PC-3 (cell line): Measurements from ENCODE around the gene NME7. TPM values are rescaled to one million over a fixed set of nuclear protein-coding genes. Genes with fewer than 3 reads are reported as not detected.
A peak's percentile ranks its signal among the peaks of the same experiment; 100 is the strongest.

Source experiments
- ATAC-seq: fragments of 200-7000 bp; cut with Tn5 transposase; 2 replicates; pipeline ENCODE4 v1.9.1; 2020; ENCODE audit warnings: mild to moderate bottlenecking, moderate library complexity
- BruUV-seq: library from RNA; stranded (reverse); fragments of 400-500 nt; replicated peaks from 2 replicates; lab custom pipeline; 2021; lab: Mats Ljungman, UMichigan
- CTCF ChIA-PET: fragments of 300-600 bp; sonication (Branson Sonifier 250); formaldehyde crosslinking; loops from one replicate; lab custom pipeline; 2022; ENCODE audit warnings: antibody characterized with exemption; lab: Charles Lee
- POLR2A ChIA-PET: fragments of 300-600 bp; sonication (Branson Sonifier 250); formaldehyde crosslinking; loops from one replicate; lab custom pipeline; 2022; ENCODE audit warnings: antibody characterized with exemption; ENCODE audit not compliant: unreplicated experiment; lab: Charles Lee
- DNase-seq: peaks from one replicate; pipeline ENCODE4 v3.0.0-alpha.2; 2015
- H2AFZ ChIP-seq: fragments of 300-600 bp; sonication (generic); 2 replicates; pipeline ENCODE4 v1.6.0; 2016; ENCODE audit warnings: antibody characterized with exemption, low read length
- H3F3A ChIP-seq: fragments of 300-600 bp; sonication (generic); one replicate; pipeline ENCODE4 v1.6.0; 2017; ENCODE audit warnings: antibody characterized with exemption, low read length, control low read depth, mild to moderate bottlenecking; ENCODE audit not compliant: unreplicated experiment
- H3K27ac ChIP-seq: fragments of 300-600 bp; sonication (generic); 2 replicates; pipeline ENCODE4 v1.5.1; 2016; ENCODE audit warnings: mild to moderate bottlenecking, low read length
- H3K27me3 ChIP-seq: fragments of 300-600 bp; sonication (generic); 2 replicates; pipeline ENCODE4 v1.6.1; 2016; ENCODE audit warnings: low read length, mixed read lengths
- H3K36me3 ChIP-seq: fragments of 300-600 bp; sonication (generic); 2 replicates; pipeline ENCODE4 v1.6.1; 2016; ENCODE audit warnings: low read depth, mixed run types, low read length, mixed read lengths
- H3K4me1 ChIP-seq: fragments of 300-600 bp; sonication (generic); 2 replicates; pipeline ENCODE4 v1.5.1; 2016; ENCODE audit warnings: low read length; ENCODE audit not compliant: insufficient read depth
- H3K4me2 ChIP-seq: fragments of 300-600 bp; sonication (generic); 2 replicates; pipeline ENCODE4 v1.6.0; 2016; ENCODE audit warnings: low read length
- H3K4me3 ChIP-seq: fragments of 300-600 bp; sonication (generic); 2 replicates; pipeline ENCODE4 v1.5.1; 2016; ENCODE audit warnings: mild to moderate bottlenecking, low read length, mixed read lengths
- H3K79me2 ChIP-seq: fragments of 300-600 bp; sonication (generic); 2 replicates; pipeline ENCODE4 v1.6.1; 2017; ENCODE audit warnings: low read length, mixed read lengths
- H3K9ac ChIP-seq: fragments of 300-600 bp; sonication (generic); 2 replicates; pipeline ENCODE4 v1.6.0; 2016; ENCODE audit warnings: mild to moderate bottlenecking, low read length
- H3K9me2 ChIP-seq: fragments of 300-600 bp; sonication (generic); replicated peaks from 2 replicates; pipeline ENCODE4 v1.6.1; 2016; ENCODE audit warnings: mixed run types, low read length, mixed read lengths
- H3K9me3 ChIP-seq: fragments of 300-600 bp; sonication (generic); 2 replicates; pipeline ENCODE4 v1.6.1; 2016; ENCODE audit warnings: low read length, mixed read lengths
- H4K20me1 ChIP-seq: fragments of 300-600 bp; sonication (generic); 2 replicates; pipeline ENCODE4 v1.6.1; 2016; ENCODE audit warnings: low read length, mixed read lengths
- CTCF ChIP-seq: fragments of 300-600 bp; sonication (generic); conservative IDR thresholded peaks from 2 replicates; pipeline ENCODE4 v1.5.1; 2017; ENCODE audit warnings: antibody characterized with exemption, low read depth, mild to moderate bottlenecking, low read length
- EZH2 ChIP-seq: fragments of 300-600 bp; sonication (generic); IDR thresholded peaks from one replicate; pipeline ENCODE4 v1.6.1; 2017; ENCODE audit warnings: antibody characterized with exemption, mild to moderate bottlenecking, low read length; ENCODE audit not compliant: unreplicated experiment
- EZH2phosphoT487 ChIP-seq: fragments of 300-600 bp; sonication (generic); IDR thresholded peaks from 2 replicates; pipeline ENCODE4 v1.6.1; 2018; ENCODE audit warnings: mild to moderate bottlenecking, antibody characterized with exemption, low read length, borderline replicate concordance
- intact Hi-C: fragments of 100-400 bp; cut with micrococcal nuclease; formaldehyde crosslinking; loops from 2 replicates; pipeline ENCODE4 v1.9.0; 2023
- total RNA-seq: library from RNA; depleted of rRNA; stranded (reverse); fragments of >200 nt; gene quantifications from 2 replicates; pipeline ENCODE4 v1.2.3, GENCODE V29; 2014

NME7 gene
- total RNA-seq, 1 experiment from 2014 or later, result 18.9 TPM

GRCh38 chr1:169322138-169322537 is 45.5 kb downstream of the NME7 start:
- Histone ChIP-seq H3K4me2 (no peak overlapping the region), H3K79me2 (no peaks in the 10 kb centered on the region), H2AFZ (no peak overlapping the region), H3K9ac (no peak overlapping the region), H3K36me3 (no peaks in the 10 kb centered on the region), H3K4me3 (no peak overlapping the region), H3K27ac (no peak overlapping the region), H3K4me1 (peaks cover 22% of the 10 kb centered on the region), H3K9me3 (no peaks in the 10 kb centered on the region), H3K27me3 (no peaks in the 10 kb centered on the region), H3K9me2 (no peaks in the 10 kb centered on the region), H3F3A (no peaks in the 10 kb centered on the region), H4K20me1 (no peaks in the 10 kb centered on the region)
- ChIA-PET POLR2A (interaction anchor here (0.6 kb wide), 1 partner anchor 104 kb away, joined by 4 read pairs; no protein-coding TSS in a partner anchor), CTCF (interaction anchor here (0.6 to 0.7 kb wide), 3 partner anchors 10 to 685 kb away, joined by 3 to 5 read pairs (median 3); no protein-coding TSS in a partner anchor)
- TF ChIP-seq EZH2 (no peak), EZH2phosphoT487 (no peak), CTCF (no peak)
- no peak for ATAC-seq
- DNase-seq, result no peak
- no TSS peak for BruUV-seq
- intact Hi-C loops, result loop anchor here (10.0 kb wide), 1 partner anchor 77 kb away; no protein-coding TSS in a partner anchor

- POLR2A ChIA-PET, result interaction anchor here (0.6 kb wide), 1 partner anchor 105 kb away, joined by 4 read pairs; no protein-coding TSS in a partner anchor
- peak; percentile 86 for ATAC-seq
- no peaks in the 10 kb centered on the region for H3F3A ChIP-seq
These were observed 46.1 kb downstream of the NME7 start for GRCh38 chr1:169321539-169321938.

More at GRCh38 chr1:169321539-169321938, 46.1 kb downstream of the NME7 start:
- Histone ChIP-seq H3K9me2 (no peaks in the 10 kb centered on the region), H3K4me1 (peaks cover 16% of the 10 kb centered on the region), H2AFZ (no peak overlapping the region), H4K20me1 (no peaks in the 10 kb centered on the region), H3K79me2 (no peaks in the 10 kb centered on the region), H3K9me3 (no peaks in the 10 kb centered on the region), H3K27ac (no peak overlapping the region), H3K4me3 (no peak overlapping the region), H3K4me2 (no peak overlapping the region), H3K27me3 (no peaks in the 10 kb centered on the region), H3K36me3 (no peaks in the 10 kb centered on the region), H3K9ac (no peak overlapping the region)
- CTCF ChIA-PET, result interaction anchor here (0.6 to 0.7 kb wide), 3 partner anchors 9 to 684 kb away, joined by 3 to 5 read pairs (median 3); no protein-coding TSS in a partner anchor
- DNase-seq, result peak; percentile 85
- TF ChIP-seq EZH2, result no peak
- TF ChIP-seq CTCF, result no peak
- TF ChIP-seq EZH2phosphoT487, result no peak
- no TSS peak for BruUV-seq
- intact Hi-C loops, result loop anchor here (10.0 kb wide), 1 partner anchor 77 kb away; no protein-coding TSS in a partner anchor
